ENCODE measurements around the gene PSAT1.

DNA sequence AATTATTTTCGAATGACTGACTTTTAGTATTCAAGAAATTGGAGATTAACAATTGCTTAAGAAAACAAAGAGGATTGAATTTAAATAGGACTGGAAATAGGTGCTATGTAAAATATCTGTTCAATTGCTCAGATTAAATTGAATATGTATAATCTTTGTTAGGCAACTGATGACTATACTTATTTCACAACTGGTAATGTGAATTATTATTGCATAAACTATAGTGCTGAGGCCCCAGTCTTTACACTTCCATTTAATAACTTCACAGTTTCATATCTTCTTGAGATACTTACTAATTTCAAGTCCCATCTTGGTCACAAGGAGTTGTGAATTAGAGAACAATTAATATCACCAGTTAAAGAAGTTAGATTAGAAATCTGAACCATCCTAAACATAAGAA is 44.3 kb upstream of the PSAT1 start:
- TF ChIP-seq GATA2 (IDR thresholded peaks at IDR 0.05; ENCODE audit: low read depth, low read length) (no peak), GATA3 (IDR thresholded peaks at IDR 0.05; ENCODE audit: low read depth, low read length) (no peak)
